Heart left ventricle (tissue), 16 donors: ENCODE results near the gene ZNF576. TPM values are rescaled to one million over a fixed set of nuclear protein-coding genes. Genes with fewer than 3 reads are reported as not detected.

Experiments
- ATAC-seq, 4 donors: fragments of 200-7000 bp; cut with Tn5 transposase; one replicate each; pipeline ENCODE4 v1.9.1; 2020 to 2022; ENCODE audit warnings: moderate library complexity in 4 of 4, mild to moderate bottlenecking in 3 of 4, moderate number of reproducible peaks in 1 of 4
- DNase-seq, 5 donors: peaks; one replicate each; pipeline ENCODE4 v3.0.0-alpha.2; 2020
- H3K27ac ChIP-seq, 12 donors: fragments of 200-600 bp; sonication (generic) in 4 of 12; one replicate each; pipeline versions ENCODE4 v1.5.0 to v1.8.0; 2016 to 2022; ENCODE audit warnings: mild to moderate bottlenecking in 2 of 12
- H3K27me3 ChIP-seq, 9 donors: fragments of 200-600 bp; sonication (generic) in 2 of 9; one replicate each; pipeline versions ENCODE4 v1.5.1 to v1.8.0; 2016 to 2022; ENCODE audit warnings: mild to moderate bottlenecking in 3 of 9
- H3K36me3 ChIP-seq, 9 donors: fragments of 200-600 bp; sonication (generic) in 2 of 9; one replicate each; pipeline versions ENCODE4 v1.5.0 to v1.8.0; 2018 to 2022; ENCODE audit warnings: mild to moderate bottlenecking in 2 of 9
- H3K4me1 ChIP-seq, 12 donors: fragments of 200-600 bp; sonication (generic) in 4 of 12; one replicate each; pipeline versions ENCODE4 v1.5.0 to v1.8.0; 2016 to 2022; ENCODE audit warnings: mild to moderate bottlenecking in 3 of 12
- H3K4me3 ChIP-seq, 12 donors: fragments of 200-600 bp; sonication (generic) in 4 of 12; one replicate each; pipeline versions ENCODE4 v1.5.0 to v1.8.0; 2017 to 2022; ENCODE audit warnings: mild to moderate bottlenecking in 9 of 12, moderate library complexity in 4 of 12
- H3K9me3 ChIP-seq, 12 donors: fragments of 200-600 bp; sonication (generic) in 4 of 12; one replicate each; pipeline versions ENCODE4 v1.5.0 to v1.8.0; 2016 to 2022; ENCODE audit warnings: mild to moderate bottlenecking in 1 of 12
- CTCF ChIP-seq, 12 donors: fragments of 200-600 bp; sonication (generic) in 4 of 12; IDR thresholded peaks; one replicate each; pipeline versions ENCODE4 v1.5.0 to v1.8.0; 2018 to 2022; ENCODE audit warnings: antibody characterized with exemption in 12 of 12, mild to moderate bottlenecking in 5 of 12
- POLR2A ChIP-seq, 2 donors: fragments of 450-650 bp; IDR thresholded peaks; one replicate each; pipeline ENCODE4 v1.6.1; 2017; ENCODE audit warnings: antibody characterized with exemption in 2 of 2, mild to moderate bottlenecking in 2 of 2, moderate library complexity in 2 of 2
- WGBS, 4 donors: extraction: QIAGEN DNeasy Blood & Tissue Kit in 2 of 4; methylation state at CpG; one replicate each; pipeline versions ENCODE4 v1.1.5 to v1.1.7; 2013 to 2018; 5-methylcytosine and 5-hydroxymethylcytosine counted together
- intact Hi-C, 10 donors: fragments of 100-400 bp; cut with DNase I; formaldehyde crosslinking; loops; one replicate each; pipeline versions ENCODE4 v1.11.1 to v1.14.2; 2022
- polyA plus RNA-seq, 2 donors: library from polyadenylated mRNA; stranded (reverse); fragments of 200-250 nt; gene quantifications; one replicate each; pipeline ENCODE4 v1.2.3, GENCODE V29; 2013
- total RNA-seq, 9 donors: library from RNA; depleted of rRNA in 2 of 9; stranded (reverse); fragments of >200 nt in 2 of 9; fragmentation: NEBNext Ultra II Directional in 3 of 9; extraction: Animal tissue kit (Norgen Biotek cat#: 25700) in 3 of 9; gene quantifications; one replicate each; pipeline versions ENCODE4 v1.1.0 to v1.2.4, GENCODE V29; 2016 to 2023
- donor health status: ischemic (EF 13 %, LVEDD 7.1; RV severe dilation, severe dysfunction).
- donor health status: healthy with polysubstance abuse.
- donor health status: DM: no; HTN: yes; CAD: no.
- donor health status: DM: no; HTN: no; CAD: no.
- donor health status: ischemic (EF 25% LVEDD 6.9; RV normal size, moderate dysfunction).
- donor health status: ischemic (EF 25% LVEDD 5.7; RV mildly dilated, moderate dysfunction).
- donor health status: healthy.
- donor health status: DM: yes; HTN: yes; CAD: no.
- donor health status: ischemic (EF 35%, LVEDD 5.7; RV mildly dilated, moderate dysfunction).
- donor health status: nonischemic (EF 11% LVEDD 7.7; RV severe dilation, severe dysfunction).
- donor health status: DM: yes; HTN: yes; CAD: no.
- donor health status: PGD.
- donor health status: ischemic (EF 29% LVEDD 5.4; RV normal size, mild dysfunction).
- donor health status: nonischemic (EF 23%, LVEDD 6.1; RV moderate dilation, normal function).

Gene ZNF576
- total and polyA plus RNA-seq, 11 donors, result 8.9 to 22.4 (median 11.8) TPM

- 95 to 97% (median 95%) methylated on average over 10 to 15 of the region's 15 CpGs for WGBS, 4 donors
- ATAC-seq (no peak), DNase-seq (peak in 1 of 5 donors; percentile 14)
- H3K27me3 ChIP-seq, result no peaks in the 10 kb centered on the region
- H3K9me3 ChIP-seq, result no peaks in the 10 kb centered on the region
- TF ChIP-seq CTCF (IDR thresholded peaks at IDR 0.05) (no peak), POLR2A (IDR thresholded peaks at IDR 0.05) (no peak)
- peaks cover 0 to 88% (median 70%) of the 10 kb centered on the region in 9 donors for H3K36me3 ChIP-seq
- intact Hi-C loops, result loop anchor here in 7 of 10 donors (5.0 to 10.0 kb wide), 4 partner anchors 98 to 230 kb away; partner anchors contain the start of gene KCNN4 (in 1 of the 7)
- H3K4me3 ChIP-seq, result no peak overlapping the region
- no peak overlapping the region for H3K27ac ChIP-seq
- H3K4me1 ChIP-seq, result no peaks in the 10 kb centered on the region
Measured at GRCh38 chr19:43554317-43554895, 42.0 kb upstream of the ZNF576 start.

- ATAC-seq (peak in 3 of 4 donors; percentile 38 to 58 (median 50)), DNase-seq (peak in 4 of 5 donors; percentile 53 to 67 (median 58))
- TF ChIP-seq POLR2A (IDR thresholded peaks at IDR 0.05) (no peak), CTCF (IDR thresholded peaks at IDR 0.05) (peak; percentile 45 to 70 (median 56))
- Histone ChIP-seq H3K27ac (no peak overlapping the region), H3K4me3 (no peak overlapping the region), H3K4me1 (no peaks in the 10 kb centered on the region), H3K27me3 (no peaks in the 10 kb centered on the region), H3K36me3 (peaks cover 0 to 88% (median 64%) of the 10 kb centered on the region in 9 donors), H3K9me3 (no peaks in the 10 kb centered on the region)
- intact Hi-C loops, result loop anchor here in 5 of 10 donors (5.0 to 10.0 kb wide), 3 partner anchors 97 to 230 kb away; partner anchors contain the start of gene KCNN4 (in 1 of the 5)
- 43 to 50% (median 46%) methylated on average over 8 of the region's 8 CpGs for WGBS, 4 donors
Measured at GRCh38 chr19:43555185-43555770, 41.1 kb upstream of the ZNF576 start.

GRCh38 chr19:43560687-43561086, 35.7 kb upstream of the ZNF576 start:
- ATAC-seq, result no peak
- WGBS, 4 donors, result 87 to 97% (median 90%) methylated on average over 5 to 6 of the region's 6 CpGs

More at GRCh38 chr19:43560687-43561086, 35.7 kb upstream of the ZNF576 start:
- intact Hi-C loops, result loop anchor here in 1 of 10 donors (5.0 kb wide), 1 partner anchor 92 kb away; no protein-coding TSS in a partner anchor
- peak in 1 of 5 donors; percentile 4 for DNase-seq
- TF ChIP-seq POLR2A (IDR thresholded peaks at IDR 0.05), result no peak
- TF ChIP-seq CTCF (IDR thresholded peaks at IDR 0.05), result no peak
- Histone ChIP-seq H3K36me3 (peaks cover 0 to 51% (median 37%) of the 10 kb centered on the region in 9 donors), H3K4me1 (peaks cover 0 to 30% (median 11%) of the 10 kb centered on the region in 12 donors), H3K4me3 (no peak overlapping the region), H3K27ac (no peak overlapping the region), H3K27me3 (no peaks in the 10 kb centered on the region), H3K9me3 (no peaks in the 10 kb centered on the region)
